ENCODE data around the gene CAMK4. TPM values are rescaled to one million over a fixed set of nuclear protein-coding genes. Genes with fewer than 3 reads are reported as not detected.

The CAMK4 gene
- total and polyA plus RNA-seq, 2 of the 8 experiments (the other 6 are each of a cell fraction or from before 2014, with no cell fraction given) = 1.8 to 8.3 TPM

- Histone ChIP-seq H3K79me1 (ENCODE audit: low read depth, low read length) (no peaks in the 10 kb centered on the region), H4K20me1 (replicated peaks in 1 of 2; ENCODE audit: control insufficient read depth in 1 of 2, insufficient read depth in 2 of 2, low read length in 2 of 2) (no peaks in the 10 kb centered on the region), H2BK5ac (ENCODE audit: low read depth, low read length) (no peak overlapping the region), H2BK120ac (replicated peaks; ENCODE audit: low read depth, low read length) (no peak overlapping the region), H3K79me2 (ENCODE audit: control insufficient read depth in 1 of 2, insufficient read depth in 2 of 2, low read length in 2 of 2) (no peaks in the 10 kb centered on the region), H4K8ac (ENCODE audit: extremely low read depth, insufficient read depth, low read length) (no peak overlapping the region), H3K56ac (replicated peaks; ENCODE audit: insufficient read length, low read depth, low read length) (no peak overlapping the region), H4K91ac (replicated peaks; ENCODE audit: insufficient read length, low read length) (no peak overlapping the region), H3K14ac (ENCODE audit: insufficient read length) (no peak overlapping the region), H3K36me3 (ENCODE audit: control insufficient read depth in 2 of 4, insufficient read depth in 4 of 4, low read length in 3 of 4) (no peaks in the 10 kb centered on the region), H3K23me2 (ENCODE audit: low read depth, low read length) (no peaks in the 10 kb centered on the region), H3K18ac (ENCODE audit: extremely low read depth, low read length) (no peak overlapping the region), H3K4ac (replicated peaks; ENCODE audit: insufficient read length, low read depth, low read length) (no peak overlapping the region), H3K27me3 (replicated peaks in 1 of 4; ENCODE audit: control insufficient read depth in 3 of 4, extremely low read depth in 1 of 4, insufficient read depth in 3 of 4, low read length in 3 of 4) (no peaks in the 10 kb centered on the region), H2AK5ac (ENCODE audit: low read depth, low read length) (no peak overlapping the region), H2BK15ac (ENCODE audit: low read length) (no peak overlapping the region), H3K27ac (ENCODE audit: low read depth, low read length) (no peak overlapping the region), H3K23ac (ENCODE audit: insufficient read length) (no peak overlapping the region), H3K4me2 (ENCODE audit: insufficient read depth in 1 of 2, low read depth in 2 of 2, low read length in 2 of 2) (no peak overlapping the region), H3K4me1 (replicated peaks in 1 of 4; ENCODE audit: control insufficient read depth in 3 of 4, insufficient read depth in 4 of 4, low read length in 3 of 4) (no peaks in the 10 kb centered on the region), H3K4me3 (ENCODE audit: extremely low read depth in 1 of 4, insufficient read depth in 2 of 4, low read depth in 3 of 4, low read length in 4 of 4) (no peak overlapping the region), H4K5ac (ENCODE audit: insufficient read length, low read depth, low read length) (no peak overlapping the region), H3K9me3 (ENCODE audit: insufficient read depth in 2 of 2, low read depth in 1 of 2, low read length in 1 of 2) (no peaks in the 10 kb centered on the region), H3K9ac (replicated peaks in 1 of 4; ENCODE audit: extremely low read depth in 1 of 4, low read depth in 3 of 4, low read length in 3 of 4) (no peak overlapping the region), H2BK12ac (ENCODE audit: low read depth, low read length) (no peak overlapping the region), H2BK20ac (ENCODE audit: low read length) (no peak overlapping the region), H2AFZ (ENCODE audit: low read length) (no peak overlapping the region)
- CTCF ChIA-PET (ENCODE audit: partially characterized antibody) = no interaction called here
- POLR2A ChIA-PET (ENCODE audit: partially characterized antibody) = interaction anchor here (0.7 kb wide), 1 partner anchor 38 kb away, joined by 3 read pairs; no protein-coding TSS in a partner anchor
- DNase-seq (ENCODE audit: low read depth in 1 of 2, low spot score in 2 of 2) (no peak), FAIRE-seq (no peak)
- WGBS, 2 experiments (ENCODE audit: extremely low coverage in 1 of 2, insufficient coverage in 1 of 2, insufficient read length in 1 of 2, insufficient replicate concordance in 2 of 2, low coverage in 1 of 2, low lambda C conversion rate in 2 of 2, missing lambda C conversion rate in 1 of 2) = 85% methylated on average over 2 of the region's 2 CpGs; no CpG with 5 or more reads in 1 of the 2 experiments
- TF ChIP-seq ASH2L (IDR thresholded peaks at IDR 0.05; ENCODE audit: low read length) = no peak
- TF ChIP-seq KDM5A (IDR thresholded peaks at IDR 0.05; ENCODE audit: low read length) = no peak
- TF ChIP-seq CHD1 (IDR thresholded peaks at IDR 0.05; ENCODE audit: low read depth, low read length) = no peak
- TF ChIP-seq SRF (IDR thresholded peaks at IDR 0.05; ENCODE audit: low read depth, low read length) = no peak
- TF ChIP-seq RBBP5 (IDR thresholded peaks at IDR 0.05; ENCODE audit: borderline replicate concordance, low read depth, low read length) = no peak
- TF ChIP-seq EZH2 (IDR thresholded peaks at IDR 0.05; ENCODE audit: low read depth, low read length, severe bottlenecking) = no peak
- no peak for TF ChIP-seq TAF1 (IDR thresholded peaks at IDR 0.05; ENCODE audit: low read depth, low read length)
Measured at GRCh38 chr5:111234125-111234524, 9.9 kb downstream of the CAMK4 start.

All from H1 (cell line).